Measurements from ENCODE around the gene NSMCE3. TPM values are rescaled to one million over a fixed set of nuclear protein-coding genes. Genes with fewer than 3 reads are reported as not detected.

NSMCE3 gene
- total and polyA plus RNA-seq, 9 of the 15 experiments (the other 6 are each of a cell fraction or from before 2014, with no cell fraction given), result 0.92 to 8.4 (median 5.4) TPM

DNA sequence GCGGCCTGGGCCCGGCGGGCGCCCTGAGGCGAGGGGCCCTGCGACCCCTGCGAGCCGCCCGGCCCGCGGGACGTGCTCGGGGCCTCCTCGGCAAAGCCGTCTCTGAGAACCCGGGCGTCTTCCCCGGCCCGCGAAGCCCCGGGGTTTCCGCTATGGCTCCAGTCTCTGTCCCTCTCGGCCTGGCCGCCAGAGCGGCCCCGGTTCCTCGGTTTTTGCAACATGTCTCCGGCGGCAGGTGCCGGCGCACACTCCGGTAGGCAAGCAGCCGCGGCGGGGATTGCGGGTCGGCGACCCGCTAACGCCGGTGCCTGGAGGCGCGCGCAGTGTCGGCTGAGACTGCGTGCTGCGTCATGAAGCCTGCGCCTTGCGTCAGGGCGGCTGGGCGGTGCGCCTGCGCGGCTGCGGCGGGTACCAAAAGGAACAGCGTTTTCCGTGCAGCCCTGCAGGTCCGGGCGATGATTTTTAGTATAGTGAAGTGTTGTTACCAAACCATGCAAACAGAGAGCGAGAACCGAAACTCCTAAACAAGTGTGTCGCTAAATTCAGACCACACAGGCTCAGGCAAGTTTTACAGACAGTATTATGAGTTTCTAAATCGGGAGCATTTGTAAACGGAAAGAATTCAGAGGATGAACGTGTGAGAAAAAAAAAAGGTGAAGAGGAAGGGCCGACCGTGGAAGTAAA is at the start of gene NSMCE3 (continued):
- TF ChIP-seq TFE3 (CRISPR knock-in tag; IDR thresholded peaks at IDR 0.05) (no peak), ZNF143 (CRISPR knock-in tag; IDR thresholded peaks at IDR 0.05) (no peak), POLR2G (IDR thresholded peaks at IDR 0.05; ENCODE audit: low read depth, low read length) (peak; percentile 89), ZBTB1 (CRISPR knock-in tag; IDR thresholded peaks at IDR 0.05; ENCODE audit: borderline replicate concordance, low read depth) (no peak), CBX8 (IDR thresholded peaks at IDR 0.05; ENCODE audit: borderline replicate concordance, extremely low read depth, low read depth, low read length, poor library complexity, severe bottlenecking) (no peak), RHOXF2B (CRISPR knock-in tag; conservative IDR thresholded peaks at IDR 0.05) (no peak), NRF1 (conservative IDR thresholded peaks at IDR 0.05 in 1 of 2, IDR thresholded peaks at IDR 0.05 in 1 of 2) (peak; percentile 98), GTF3C2 (IDR thresholded peaks at IDR 0.05; ENCODE audit: borderline replicate concordance, extremely low read depth, insufficient read length) (no peak), ZNF644 (tag; IDR thresholded peaks at IDR 0.05; ENCODE audit: low read depth) (no peak), ADNP (tag; IDR thresholded peaks at IDR 0.05) (no peak), ETS2 (tag; IDR thresholded peaks at IDR 0.05; ENCODE audit: borderline replicate concordance, poor library complexity, severe bottlenecking) (no peak), CEBPG (CRISPR knock-in tag; IDR thresholded peaks at IDR 0.05) (peak; percentile 85), CEBPG (tag; conservative IDR thresholded peaks at IDR 0.05 in 1 of 2, IDR thresholded peaks at IDR 0.05 in 1 of 2) (peak; percentile 42 to 78; a peak in 3 of 4 replicates)
- TF ChIP-seq, protein P1, sequence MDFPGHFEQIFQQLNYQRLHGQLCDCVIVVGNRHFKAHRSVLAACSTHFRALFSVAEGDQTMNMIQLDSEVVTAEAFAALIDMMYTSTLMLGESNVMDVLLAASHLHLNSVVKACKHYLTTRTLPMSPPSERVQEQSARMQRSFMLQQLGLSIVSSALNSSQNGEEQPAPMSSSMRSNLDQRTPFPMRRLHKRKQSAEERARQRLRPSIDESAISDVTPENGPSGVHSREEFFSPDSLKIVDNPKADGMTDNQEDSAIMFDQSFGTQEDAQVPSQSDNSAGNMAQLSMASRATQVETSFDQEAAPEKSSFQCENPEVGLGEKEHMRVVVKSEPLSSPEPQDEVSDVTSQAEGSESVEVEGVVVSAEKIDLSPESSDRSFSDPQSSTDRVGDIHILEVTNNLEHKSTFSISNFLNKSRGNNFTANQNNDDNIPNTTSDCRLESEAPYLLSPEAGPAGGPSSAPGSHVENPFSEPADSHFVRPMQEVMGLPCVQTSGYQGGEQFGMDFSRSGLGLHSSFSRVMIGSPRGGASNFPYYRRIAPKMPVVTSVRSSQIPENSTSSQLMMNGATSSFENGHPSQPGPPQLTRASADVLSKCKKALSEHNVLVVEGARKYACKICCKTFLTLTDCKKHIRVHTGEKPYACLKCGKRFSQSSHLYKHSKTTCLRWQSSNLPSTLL (IDR thresholded peaks at IDR 0.05), result no peak
- TF ChIP-seq, protein P2, sequence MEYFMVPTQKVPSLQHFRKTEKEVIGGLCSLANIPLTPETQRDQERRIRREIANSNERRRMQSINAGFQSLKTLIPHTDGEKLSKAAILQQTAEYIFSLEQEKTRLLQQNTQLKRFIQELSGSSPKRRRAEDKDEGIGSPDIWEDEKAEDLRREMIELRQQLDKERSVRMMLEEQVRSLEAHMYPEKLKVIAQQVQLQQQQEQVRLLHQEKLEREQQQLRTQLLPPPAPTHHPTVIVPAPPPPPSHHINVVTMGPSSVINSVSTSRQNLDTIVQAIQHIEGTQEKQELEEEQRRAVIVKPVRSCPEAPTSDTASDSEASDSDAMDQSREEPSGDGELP (CRISPR knock-in tag; IDR thresholded peaks at IDR 0.05; ENCODE audit: borderline replicate concordance), result peak; percentile 27; the same call in 1 of the 2 replicates
- TF ChIP-seq, protein P3, sequence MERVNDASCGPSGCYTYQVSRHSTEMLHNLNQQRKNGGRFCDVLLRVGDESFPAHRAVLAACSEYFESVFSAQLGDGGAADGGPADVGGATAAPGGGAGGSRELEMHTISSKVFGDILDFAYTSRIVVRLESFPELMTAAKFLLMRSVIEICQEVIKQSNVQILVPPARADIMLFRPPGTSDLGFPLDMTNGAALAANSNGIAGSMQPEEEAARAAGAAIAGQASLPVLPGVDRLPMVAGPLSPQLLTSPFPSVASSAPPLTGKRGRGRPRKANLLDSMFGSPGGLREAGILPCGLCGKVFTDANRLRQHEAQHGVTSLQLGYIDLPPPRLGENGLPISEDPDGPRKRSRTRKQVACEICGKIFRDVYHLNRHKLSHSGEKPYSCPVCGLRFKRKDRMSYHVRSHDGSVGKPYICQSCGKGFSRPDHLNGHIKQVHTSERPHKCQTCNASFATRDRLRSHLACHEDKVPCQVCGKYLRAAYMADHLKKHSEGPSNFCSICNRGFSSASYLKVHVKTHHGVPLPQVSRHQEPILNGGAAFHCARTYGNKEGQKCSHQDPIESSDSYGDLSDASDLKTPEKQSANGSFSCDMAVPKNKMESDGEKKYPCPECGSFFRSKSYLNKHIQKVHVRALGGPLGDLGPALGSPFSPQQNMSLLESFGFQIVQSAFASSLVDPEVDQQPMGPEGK (CRISPR knock-in tag; IDR thresholded peaks at IDR 0.05; ENCODE audit: borderline replicate concordance), result no peak

All from K562 (cell line).